ENCODE measurements around the gene AKNA. TPM values are rescaled to one million over a fixed set of nuclear protein-coding genes. Genes with fewer than 3 reads are reported as not detected.

The AKNA gene
- total RNA-seq, 4 donors from 2014 or later: 10.5 to 27.1 (median 14.4) TPM

- no peaks in the 10 kb centered on the region for H3K9me3 ChIP-seq
- H3K4me3 ChIP-seq: no peak overlapping the region
- H3K27me3 ChIP-seq: no peaks in the 10 kb centered on the region
- peaks cover 21% of the 10 kb centered on the region for H3K4me1 ChIP-seq
- no peak for TF ChIP-seq CTCF (IDR thresholded peaks at IDR 0.05)
- TF ChIP-seq POLR2A (IDR thresholded peaks at IDR 0.05): no peak
- TF ChIP-seq EP300 (IDR thresholded peaks at IDR 0.05): no peak
- TF ChIP-seq POLR2AphosphoS5 (IDR thresholded peaks at IDR 0.05): no peak
- H3K27ac ChIP-seq: no peak overlapping the region
- peaks cover 80% of the 10 kb centered on the region for H3K36me3 ChIP-seq
- no peak for DNase-seq (ENCODE audit: low spot score in 2 of 2)
- WGBS: 86% methylated on average over 15 of the region's 15 CpGs
Observed at GRCh38 chr9:114347675-114348074, 40.1 kb downstream of the AKNA start.

GRCh38 chr9:114346146-114346545 is 41.6 kb downstream of the AKNA start:
- WGBS: 91% methylated on average over 11 of the region's 11 CpGs

GRCh38 chr9:114345493-114346065 is 42.2 kb downstream of the AKNA start:
- 91% methylated on average over 6 of the region's 7 CpGs for WGBS
- no peak for TF ChIP-seq CTCF (IDR thresholded peaks at IDR 0.05)
- no peak for TF ChIP-seq EP300 (IDR thresholded peaks at IDR 0.05)
- Histone ChIP-seq H3K4me1 (peaks cover 16% of the 10 kb centered on the region), H3K27ac (no peak overlapping the region), H3K36me3 (peaks cover 95% of the 10 kb centered on the region), H3K27me3 (no peaks in the 10 kb centered on the region), H3K4me3 (no peak overlapping the region), H3K9me3 (no peaks in the 10 kb centered on the region)
- DNase-seq (ENCODE audit: low spot score in 2 of 2): no peak

More at GRCh38 chr9:114346146-114346545, 41.6 kb downstream of the AKNA start:
- H3K36me3 ChIP-seq: peaks cover 95% of the 10 kb centered on the region
- no peak overlapping the region for H3K4me3 ChIP-seq
- no peak for DNase-seq (ENCODE audit: low spot score in 2 of 2)
- H3K9me3 ChIP-seq: no peaks in the 10 kb centered on the region
- no peaks in the 10 kb centered on the region for H3K27me3 ChIP-seq
- no peak for TF ChIP-seq EP300 (IDR thresholded peaks at IDR 0.05)
- no peak for TF ChIP-seq CTCF (IDR thresholded peaks at IDR 0.05)
- no peak overlapping the region for H3K27ac ChIP-seq
- peaks cover 16% of the 10 kb centered on the region for H3K4me1 ChIP-seq

GRCh38 chr9:114344692-114345091 is 43.1 kb downstream of the AKNA start:
- no peak for DNase-seq (ENCODE audit: low spot score in 2 of 2)

GRCh38 chr9:114344188-114344566 is 43.6 kb downstream of the AKNA start:
- peaks cover 96% of the 10 kb centered on the region for H3K36me3 ChIP-seq
- 87% methylated on average over 11 of the region's 11 CpGs for WGBS

More at GRCh38 chr9:114344692-114345091, 43.1 kb downstream of the AKNA start:
- TF ChIP-seq POLR2A (IDR thresholded peaks at IDR 0.05): no peak
- TF ChIP-seq EP300 (IDR thresholded peaks at IDR 0.05): no peak
- TF ChIP-seq POLR2AphosphoS5 (IDR thresholded peaks at IDR 0.05): no peak
- no peak for TF ChIP-seq CTCF (IDR thresholded peaks at IDR 0.05)
- WGBS: 75% methylated on average over 3 of the region's 3 CpGs
- Histone ChIP-seq H3K4me3 (no peak overlapping the region), H3K27ac (no peak overlapping the region), H3K27me3 (no peaks in the 10 kb centered on the region), H3K4me1 (peaks cover 11% of the 10 kb centered on the region), H3K9me3 (no peaks in the 10 kb centered on the region), H3K36me3 (peaks cover 95% of the 10 kb centered on the region)

More at GRCh38 chr9:114344188-114344566, 43.6 kb downstream of the AKNA start:
- TF ChIP-seq EP300 (IDR thresholded peaks at IDR 0.05): no peak
- TF ChIP-seq CTCF (IDR thresholded peaks at IDR 0.05): no peak
- no peak for TF ChIP-seq POLR2AphosphoS5 (IDR thresholded peaks at IDR 0.05)
- TF ChIP-seq POLR2A (IDR thresholded peaks at IDR 0.05): no peak
- H3K4me3 ChIP-seq: no peak overlapping the region
- H3K4me1 ChIP-seq: peaks cover 6% of the 10 kb centered on the region
- H3K27ac ChIP-seq: no peak overlapping the region
- no peak for DNase-seq (ENCODE audit: low spot score in 2 of 2)
- H3K27me3 ChIP-seq: no peaks in the 10 kb centered on the region
- H3K9me3 ChIP-seq: no peaks in the 10 kb centered on the region
